Loucy (cell line): ENCODE measurements around the gene POLR3B.

Experiments used
- CTCF ChIP-seq: fragments of 200-600 bp; sonication (generic); conservative IDR thresholded peaks from 2 replicates; pipeline ENCODE4 v1.5.1; 2014; ENCODE audit warnings: mild to moderate bottlenecking, antibody characterized with exemption, low read length
- EZH2phosphoT487 ChIP-seq: fragments of 200-600 bp; IDR thresholded peaks from 2 replicates; pipeline ENCODE4 v1.6.1; 2018; ENCODE audit warnings: antibody characterized with exemption, mild to moderate bottlenecking, moderate library complexity, borderline replicate concordance

- no peak for TF ChIP-seq CTCF
- TF ChIP-seq EZH2phosphoT487 = no peak
Measured at GRCh38 chr12:106386813-106387535, 29.4 kb downstream of the POLR3B start.
